Endothelial cell of umbilical vein (primary cell): ENCODE data around the gene NINJ2. TPM values are rescaled to one million over a fixed set of nuclear protein-coding genes. Genes with fewer than 3 reads are reported as not detected.

Experiments used
- BruUV-seq: library from RNA; stranded (reverse); fragments of 400-500 nt; replicated peaks from 2 replicates; lab custom pipeline; 2021; lab: Mats Ljungman, UMichigan
- CTCF ChIA-PET: fragments of 300-600, 350-600 bp; sonication (Branson Sonifier 250); formaldehyde crosslinking; loops from one replicate; lab custom pipeline; 2021; ENCODE audit warnings: antibody characterized with exemption, inconsistent platforms; lab: Charles Lee
- POLR2A ChIA-PET: fragments of 300-600, 350-600 bp; sonication (Branson Sonifier 250); formaldehyde crosslinking; loops from one replicate; lab custom pipeline; 2021; ENCODE audit warnings: antibody characterized with exemption, inconsistent platforms; lab: Charles Lee
- DNase-seq: peaks from one replicate; pipeline ENCODE4 v3.0.0-alpha.2; 2011; ENCODE audit warnings: low read depth, low spot score
- FAIRE-seq: peaks from 2 replicates; lab custom pipeline; 2011; peaks lifted over from hg19 to GRCh38; lab: Jason Lieb, UNC
- H2AFZ ChIP-seq: 2 replicates; pipeline ENCODE4 v1.6.0; 2012; ENCODE audit warnings: low read depth, low read length, control low read depth, inconsistent platforms
- H3K27ac ChIP-seq: 2 replicates; pipeline ENCODE4 v1.5.1; 2011; ENCODE audit warnings: low read depth, mild to moderate bottlenecking, control low read depth, low read length, moderate library complexity; ENCODE audit not compliant: insufficient read depth
- H3K27me3 ChIP-seq, 2 experiments: 2 replicates each; pipeline versions ENCODE4 v1.6.0 to v1.6.1; 2011; ENCODE audit warnings: low read length in 2 of 2, mixed read lengths in 1 of 2; ENCODE audit not compliant: control insufficient read depth in 2 of 2, insufficient read depth in 2 of 2
- H3K36me3 ChIP-seq, 2 experiments: 2 replicates in 1 of 2; 3 replicates in 1 of 2; pipeline ENCODE4 v1.5.1; 2011; ENCODE audit warnings: low read length in 2 of 2, mild to moderate bottlenecking in 1 of 2, moderate library complexity in 1 of 2; ENCODE audit not compliant: control insufficient read depth in 2 of 2, insufficient read depth in 2 of 2; ENCODE audit errors: extremely low read depth in 1 of 2
- H3K4me1 ChIP-seq: 3 replicates; pipeline ENCODE4 v1.5.1; 2011; ENCODE audit warnings: mild to moderate bottlenecking, low read length; ENCODE audit not compliant: control insufficient read depth, insufficient read depth; ENCODE audit errors: extremely low read depth
- H3K4me2 ChIP-seq: 2 replicates; pipeline ENCODE4 v1.6.1; 2011; ENCODE audit warnings: low read length, control low read depth, mixed read lengths; ENCODE audit not compliant: insufficient read depth
- H3K4me3 ChIP-seq, 3 experiments: fragments of 200-600 bp in 1 of 3; sonication (generic), shearing (Covaris generic) in 1 of 3; replicated peaks in 1 of 3; 2 replicates each; pipeline ENCODE4 v1.5.1; 2011 to 2016; ENCODE audit warnings: control low read depth in 3 of 3, low read length in 3 of 3, mild to moderate bottlenecking in 2 of 3, inconsistent platforms in 1 of 3, low read depth in 1 of 3, moderate library complexity in 1 of 3; ENCODE audit not compliant: insufficient read depth in 1 of 3
- H3K79me2 ChIP-seq: 2 replicates; pipeline ENCODE4 v1.6.0; 2012; ENCODE audit warnings: low read length, inconsistent platforms; ENCODE audit not compliant: control insufficient read depth, insufficient read depth
- H3K9ac ChIP-seq: replicated peaks from 2 replicates; pipeline ENCODE3; 2011; ENCODE audit warnings: low read length, control low read depth; ENCODE audit not compliant: insufficient read depth; ENCODE audit errors: extremely low read depth
- H3K9me1 ChIP-seq: replicated peaks from 3 replicates; pipeline ENCODE4 v1.6.0; 2011; ENCODE audit warnings: mild to moderate bottlenecking, low read length; ENCODE audit not compliant: control insufficient read depth, insufficient read depth; ENCODE audit errors: extremely low read depth
- H3K9me3 ChIP-seq: replicated peaks from 2 replicates; pipeline ENCODE4 v1.5.1; 2012; ENCODE audit warnings: low read length, inconsistent platforms; ENCODE audit not compliant: control insufficient read depth, insufficient read depth
- H4K20me1 ChIP-seq: replicated peaks from 2 replicates; pipeline ENCODE3; 2011; ENCODE audit warnings: mild to moderate bottlenecking, low read length; ENCODE audit not compliant: control insufficient read depth, insufficient read depth; ENCODE audit errors: extremely low read depth
- FOS ChIP-seq: IDR thresholded peaks from 2 replicates; pipeline ENCODE4 v1.6.1; 2011; ENCODE audit warnings: mild to moderate bottlenecking, low read length, moderate library complexity, borderline replicate concordance; ENCODE audit not compliant: insufficient read depth
- GATA2 ChIP-seq: IDR thresholded peaks from 2 replicates; pipeline ENCODE4 v1.7.0; 2011; ENCODE audit warnings: low read depth, mild to moderate bottlenecking, moderate library complexity, mixed read lengths, low read length; ENCODE audit not compliant: insufficient read length, insufficient read depth
- MAX ChIP-seq: IDR thresholded peaks from 2 replicates; pipeline ENCODE4 v1.6.1; 2011; ENCODE audit not compliant: insufficient read depth, insufficient read length
- POLR2A ChIP-seq: IDR thresholded peaks from 2 replicates; pipeline ENCODE4 v1.6.1; 2012; ENCODE audit warnings: low read depth, mild to moderate bottlenecking, control low read depth, low read length
- dilution Hi-C: fragments of 300-500 bp; cut with MboI; formaldehyde crosslinking; loops from one replicate; pipeline ENCODE4 v1.15.0; 2019; ENCODE audit warnings: low sequenced_read_pairs; ENCODE audit not compliant: extremely low pct_ligation_motif_present
- intact Hi-C: fragments of 100-400 bp; cut with micrococcal nuclease; formaldehyde crosslinking; loops from one replicate; pipeline ENCODE4 v1.10.0; 2022
- polyA plus RNA-seq, 4 experiments: library from polyadenylated mRNA; depleted of rRNA in 3 of 4; stranded (reverse) in 3 of 4; unstranded in 1 of 4; fragments of >200 nt; gene quantifications; 2 replicates each; pipeline versions ENCODE4 v1.2.1 to v1.2.3, GENCODE V29; 2011 to 2012; ENCODE audit warnings: missing spikeins in 1 of 4
- total RNA-seq: library from RNA; stranded (reverse); gene quantifications from 2 replicates; pipeline ENCODE4 v1.2.3, GENCODE V29; 2021

The NINJ2 gene
- total and polyA plus RNA-seq, 2 donors (not counting 3 experiments of a cell fraction or from before 2014, with no cell fraction given): 0.75 to 4.4 TPM

- H3K79me2 ChIP-seq: no peaks in the 10 kb centered on the region
- FAIRE-seq (no peak), DNase-seq (no peak)
- peaks cover 11% of the 10 kb centered on the region for H3K4me1 ChIP-seq
- ChIA-PET POLR2A (no interaction called here), CTCF (no interaction called here)
- BruUV-seq: no TSS peak
- no peak overlapping the region for H3K9ac ChIP-seq
- H2AFZ ChIP-seq: no peak overlapping the region
- peaks cover 1 to 2% of the 10 kb centered on the region in 2 experiments for H3K27me3 ChIP-seq
- dilution Hi-C loops (no loop called here), intact Hi-C loops (no loop called here)
- no peak overlapping the region for H3K4me2 ChIP-seq
- no peaks in the 10 kb centered on the region for H3K9me1 ChIP-seq
- no peak overlapping the region for H3K4me3 ChIP-seq
- no peak overlapping the region for H3K27ac ChIP-seq
- H3K36me3 ChIP-seq: no peaks in the 10 kb centered on the region
- no peak for TF ChIP-seq FOS
- H3K9me3 ChIP-seq: no peaks in the 10 kb centered on the region
- no peaks in the 10 kb centered on the region for H4K20me1 ChIP-seq
Measured at GRCh38 chr12:526089-526488, 137.2 kb downstream of the NINJ2 start.

GRCh38 chr12:524167-524951 lies 138.9 kb downstream of the NINJ2 start:
- ChIA-PET CTCF (interaction anchor here (1.6 kb wide), 1 partner anchor 70 kb away, joined by 5 read pairs; no protein-coding TSS in a partner anchor), POLR2A (no interaction called here)
- dilution Hi-C loops (no loop called here), intact Hi-C loops (no loop called here)
- peak; percentile 41 for TF ChIP-seq GATA2
- no peak for TF ChIP-seq MAX
- no peak for TF ChIP-seq POLR2A
- Histone ChIP-seq H3K27me3 (peaks cover 9 to 14% of the 10 kb centered on the region in 2 experiments), H3K79me2 (no peaks in the 10 kb centered on the region), H3K27ac (no peak overlapping the region), H3K4me2 (no peak overlapping the region), H3K4me3 (no peak overlapping the region), H3K4me1 (peaks cover 4% of the 10 kb centered on the region), H4K20me1 (no peaks in the 10 kb centered on the region), H2AFZ (no peak overlapping the region), H3K36me3 (no peaks in the 10 kb centered on the region), H3K9ac (no peak overlapping the region), H3K9me3 (no peaks in the 10 kb centered on the region), H3K9me1 (no peaks in the 10 kb centered on the region)
- BruUV-seq: no TSS peak
- peak; percentile 57 for DNase-seq
- no peak for FAIRE-seq
